ENCODE data around the gene MAGED2.
"Not testable (repeated sequence)": the region's sequence is repeated elsewhere in the genome, so short reads cannot be mapped to it uniquely, and the experiment has no call there.

MAGED2 gene

GRCh38 chrX:54789405-54789804 lies 18.1 kb upstream of the MAGED2 start:
- H2BK5ac ChIP-seq (ENCODE audit: low read depth, low read length, poor library complexity); H2BK120ac ChIP-seq (ENCODE audit: insufficient read depth, low read length, poor library complexity); H2BK12ac ChIP-seq (ENCODE audit: low read length); H3K27ac ChIP-seq (ENCODE audit: low read depth, low read length); H4K12ac ChIP-seq (ENCODE audit: low read depth, low read length); H3K27me3 ChIP-seq (ENCODE audit: insufficient read depth, low read length); H2AFZ ChIP-seq (ENCODE audit: insufficient read depth, low read length, poor library complexity); H4K91ac ChIP-seq (ENCODE audit: low read depth, low read length); DNase-seq; H3K23ac ChIP-seq (ENCODE audit: low read length); H3K4me1 ChIP-seq (ENCODE audit: control insufficient read depth in 1 of 2, insufficient read depth in 2 of 2, low read length in 2 of 2); H3K14ac ChIP-seq (ENCODE audit: low read length); H3K79me1 ChIP-seq (ENCODE audit: low read length); H3K4ac ChIP-seq (ENCODE audit: low read depth, low read length); H3K4me3 ChIP-seq (ENCODE audit: low read depth, low read length); H3K9me3 ChIP-seq (ENCODE audit: insufficient read depth, low read depth, low read length); H3K18ac ChIP-seq (ENCODE audit: low read length); H3K9ac ChIP-seq (ENCODE audit: low read length); H3K4me2 ChIP-seq (ENCODE audit: low read length); H4K8ac ChIP-seq (ENCODE audit: low read depth, low read length); H3K36me3 ChIP-seq (ENCODE audit: control insufficient read depth in 1 of 2, insufficient read depth in 2 of 2, low read length in 2 of 2); H2AK5ac ChIP-seq (ENCODE audit: low read length); H3K79me2 ChIP-seq (ENCODE audit: control insufficient read depth, insufficient read depth, low read length, poor library complexity): not testable (repeated sequence)
- no CpG with 5 or more reads among the region's 5 CpGs for WGBS (ENCODE audit: extremely low coverage, insufficient coverage, insufficient read length)

DNA sequence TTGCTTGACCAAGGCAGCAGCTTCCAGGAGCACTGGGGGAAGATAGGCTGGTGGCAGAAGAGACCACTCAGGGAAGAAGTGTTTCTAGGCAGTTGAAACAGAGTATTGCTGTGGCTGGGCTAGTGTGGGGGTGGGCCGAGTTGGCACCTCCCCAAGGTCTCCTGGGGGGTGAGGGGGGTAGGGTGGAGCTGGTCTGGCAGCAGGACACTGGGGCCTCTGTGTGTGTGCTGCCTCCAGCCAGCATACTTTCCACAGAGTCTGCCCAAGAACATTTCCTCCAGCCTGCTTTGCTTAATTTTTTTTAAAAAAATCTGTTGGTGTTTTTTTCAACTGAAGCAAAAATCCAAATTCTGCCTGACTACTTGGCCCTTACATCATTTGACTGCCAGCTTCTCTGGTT lies 13.5 kb upstream of the MAGED2 start:
- no peak overlapping the region for H2BK120ac ChIP-seq (ENCODE audit: insufficient read depth, low read length, poor library complexity)
- no peaks in the 10 kb centered on the region for H3K27me3 ChIP-seq (ENCODE audit: insufficient read depth, low read length)
- H2BK5ac ChIP-seq (ENCODE audit: low read depth, low read length, poor library complexity), result no peak overlapping the region
- H4K91ac ChIP-seq (ENCODE audit: low read depth, low read length), result no peak overlapping the region
- no peak for DNase-seq
- no peak overlapping the region for H3K18ac ChIP-seq (ENCODE audit: low read length)
- H2AK5ac ChIP-seq (ENCODE audit: low read length), result no peak overlapping the region
- no peak overlapping the region for H2AFZ ChIP-seq (ENCODE audit: insufficient read depth, low read length, poor library complexity)
- no peak overlapping the region for H3K9ac ChIP-seq (ENCODE audit: low read length)
- no peak overlapping the region for H3K27ac ChIP-seq (ENCODE audit: low read depth, low read length)
- H4K12ac ChIP-seq (ENCODE audit: low read depth, low read length), result no peak overlapping the region
- no peaks in the 10 kb centered on the region for H3K79me1 ChIP-seq (ENCODE audit: low read length)
- H3K4me1 ChIP-seq (ENCODE audit: control insufficient read depth in 1 of 2, insufficient read depth in 2 of 2, low read length in 2 of 2), result no peaks in the 10 kb centered on the region
- no peak overlapping the region for H2BK12ac ChIP-seq (ENCODE audit: low read length)
- H3K4me2 ChIP-seq (ENCODE audit: low read length), result no peak overlapping the region
- no CpG with 5 or more reads among the region's 1 CpG for WGBS (ENCODE audit: extremely low coverage, insufficient coverage, insufficient read length)
- no peaks in the 10 kb centered on the region for H3K79me2 ChIP-seq (ENCODE audit: control insufficient read depth, insufficient read depth, low read length, poor library complexity)
- H3K9me3 ChIP-seq (ENCODE audit: insufficient read depth, low read depth, low read length), result no peaks in the 10 kb centered on the region
- no peak overlapping the region for H3K23ac ChIP-seq (ENCODE audit: low read length)
- H3K4me3 ChIP-seq (ENCODE audit: low read depth, low read length), result no peak overlapping the region
- no peak overlapping the region for H4K8ac ChIP-seq (ENCODE audit: low read depth, low read length)
- no peak overlapping the region for H3K14ac ChIP-seq (ENCODE audit: low read length)
- no peak overlapping the region for H3K4ac ChIP-seq (ENCODE audit: low read depth, low read length)
- no peaks in the 10 kb centered on the region for H3K36me3 ChIP-seq (ENCODE audit: control insufficient read depth in 1 of 2, insufficient read depth in 2 of 2, low read length in 2 of 2)

- Histone ChIP-seq H3K4me3 (ENCODE audit: low read depth, low read length) (no peak overlapping the region), H3K4me2 (ENCODE audit: low read length) (no peak overlapping the region), H3K9me3 (ENCODE audit: insufficient read depth, low read depth, low read length) (no peaks in the 10 kb centered on the region), H3K18ac (ENCODE audit: low read length) (no peak overlapping the region), H3K4ac (ENCODE audit: low read depth, low read length) (no peak overlapping the region), H4K12ac (ENCODE audit: low read depth, low read length) (no peak overlapping the region), H3K14ac (ENCODE audit: low read length) (no peak overlapping the region), H2AK5ac (ENCODE audit: low read length) (no peak overlapping the region), H4K8ac (ENCODE audit: low read depth, low read length) (no peak overlapping the region), H3K27ac (ENCODE audit: low read depth, low read length) (no peak overlapping the region), H3K9ac (ENCODE audit: low read length) (no peak overlapping the region), H3K79me1 (ENCODE audit: low read length) (no peaks in the 10 kb centered on the region), H2BK5ac (ENCODE audit: low read depth, low read length, poor library complexity) (no peak overlapping the region), H2BK12ac (ENCODE audit: low read length) (no peak overlapping the region), H4K91ac (ENCODE audit: low read depth, low read length) (no peak overlapping the region), H3K27me3 (ENCODE audit: insufficient read depth, low read length) (no peaks in the 10 kb centered on the region), H2BK120ac (ENCODE audit: insufficient read depth, low read length, poor library complexity) (no peak overlapping the region), H3K36me3 (ENCODE audit: control insufficient read depth in 1 of 2, insufficient read depth in 2 of 2, low read length in 2 of 2) (no peaks in the 10 kb centered on the region), H3K23ac (ENCODE audit: low read length) (no peak overlapping the region), H2AFZ (ENCODE audit: insufficient read depth, low read length, poor library complexity) (no peak overlapping the region), H3K79me2 (ENCODE audit: control insufficient read depth, insufficient read depth, low read length, poor library complexity) (no peaks in the 10 kb centered on the region), H3K4me1 (ENCODE audit: control insufficient read depth in 1 of 2, insufficient read depth in 2 of 2, low read length in 2 of 2) (no peaks in the 10 kb centered on the region)
- no peak for DNase-seq
- no CpG with 5 or more reads among the region's 4 CpGs for WGBS (ENCODE audit: extremely low coverage, insufficient coverage, insufficient read length)
Observed at GRCh38 chrX:54794795-54795194, 12.8 kb upstream of the MAGED2 start.

GRCh38 chrX:54798137-54798536 lies 9.4 kb upstream of the MAGED2 start, which contains the start of gene ITIH6:
TSS of gene ITIH6 (minus strand) at chrX:54798255. CDS start at chrX:54798210, 45 bp downstream.
- no peak within 1 kb of the TSS for H4K12ac ChIP-seq (ENCODE audit: low read depth, low read length)
- WGBS (ENCODE audit: extremely low coverage, insufficient coverage, insufficient read length), result no CpG with 5 or more reads among the region's 2 CpGs
- no peaks in the 10 kb centered on the region for H3K36me3 ChIP-seq (ENCODE audit: control insufficient read depth in 1 of 2, insufficient read depth in 2 of 2, low read length in 2 of 2)
- H3K4me3 ChIP-seq (ENCODE audit: low read depth, low read length), result no peak within 1 kb of the TSS
- H3K27ac ChIP-seq (ENCODE audit: low read depth, low read length), result no peak within 1 kb of the TSS
- no peak within 1 kb of the TSS for H2BK5ac ChIP-seq (ENCODE audit: low read depth, low read length, poor library complexity)
- H3K9me3 ChIP-seq (ENCODE audit: insufficient read depth, low read depth, low read length), result no peaks in the 10 kb centered on the region
- H2AFZ ChIP-seq (ENCODE audit: insufficient read depth, low read length, poor library complexity), result no peak within 1 kb of the TSS
- no peak within 1 kb of the TSS for H3K9ac ChIP-seq (ENCODE audit: low read length)
- no peak within 1 kb of the TSS for H4K91ac ChIP-seq (ENCODE audit: low read depth, low read length)
- no peaks in the 10 kb centered on the region for H3K79me1 ChIP-seq (ENCODE audit: low read length)
- H3K4me2 ChIP-seq (ENCODE audit: low read length), result no peak within 1 kb of the TSS
- no peak within 1 kb of the TSS for H3K23ac ChIP-seq (ENCODE audit: low read length)
- no peak within 1 kb of the TSS for H2BK120ac ChIP-seq (ENCODE audit: insufficient read depth, low read length, poor library complexity)
- no peaks in the 10 kb centered on the region for H3K4me1 ChIP-seq (ENCODE audit: control insufficient read depth in 1 of 2, insufficient read depth in 2 of 2, low read length in 2 of 2)
- H2BK12ac ChIP-seq (ENCODE audit: low read length), result no peak within 1 kb of the TSS
- no peak within 1 kb of the TSS for H3K18ac ChIP-seq (ENCODE audit: low read length)
- H4K8ac ChIP-seq (ENCODE audit: low read depth, low read length), result no peak within 1 kb of the TSS
- no peak within 1 kb of the TSS for H3K14ac ChIP-seq (ENCODE audit: low read length)
- H3K27me3 ChIP-seq (ENCODE audit: insufficient read depth, low read length), result no peaks in the 10 kb centered on the region
- H3K79me2 ChIP-seq (ENCODE audit: control insufficient read depth, insufficient read depth, low read length, poor library complexity), result no peaks in the 10 kb centered on the region
- H2AK5ac ChIP-seq (ENCODE audit: low read length), result no peak within 1 kb of the TSS
- no peak within 1 kb of the TSS for H3K4ac ChIP-seq (ENCODE audit: low read depth, low read length)
- DNase-seq, result no peak

Measured in trophoblast cell (in vitro differentiated cells and primary cell).